ENCODE data around the gene RABGEF1.
"Not testable (repeated sequence)": the region's sequence is repeated elsewhere in the genome, so short reads cannot be mapped to it uniquely, and the experiment has no call there.

The RABGEF1 gene

GRCh38 chr7:66751945-66752344, 11.4 kb downstream of the RABGEF1 start:
- no peak overlapping the region for H3K9ac ChIP-seq (ENCODE audit: low read length)

GRCh38 chr7:66754541-66754940, 14.0 kb downstream of the RABGEF1 start:
- no peak for TF ChIP-seq EZH2phosphoT487 (IDR thresholded peaks at IDR 0.05; ENCODE audit: low read depth)
- TF ChIP-seq, protein P1, sequence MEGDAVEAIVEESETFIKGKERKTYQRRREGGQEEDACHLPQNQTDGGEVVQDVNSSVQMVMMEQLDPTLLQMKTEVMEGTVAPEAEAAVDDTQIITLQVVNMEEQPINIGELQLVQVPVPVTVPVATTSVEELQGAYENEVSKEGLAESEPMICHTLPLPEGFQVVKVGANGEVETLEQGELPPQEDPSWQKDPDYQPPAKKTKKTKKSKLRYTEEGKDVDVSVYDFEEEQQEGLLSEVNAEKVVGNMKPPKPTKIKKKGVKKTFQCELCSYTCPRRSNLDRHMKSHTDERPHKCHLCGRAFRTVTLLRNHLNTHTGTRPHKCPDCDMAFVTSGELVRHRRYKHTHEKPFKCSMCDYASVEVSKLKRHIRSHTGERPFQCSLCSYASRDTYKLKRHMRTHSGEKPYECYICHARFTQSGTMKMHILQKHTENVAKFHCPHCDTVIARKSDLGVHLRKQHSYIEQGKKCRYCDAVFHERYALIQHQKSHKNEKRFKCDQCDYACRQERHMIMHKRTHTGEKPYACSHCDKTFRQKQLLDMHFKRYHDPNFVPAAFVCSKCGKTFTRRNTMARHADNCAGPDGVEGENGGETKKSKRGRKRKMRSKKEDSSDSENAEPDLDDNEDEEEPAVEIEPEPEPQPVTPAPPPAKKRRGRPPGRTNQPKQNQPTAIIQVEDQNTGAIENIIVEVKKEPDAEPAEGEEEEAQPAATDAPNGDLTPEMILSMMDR (IDR thresholded peaks at IDR 0.05; ENCODE audit: low read depth, low read length): no peak
- no peak overlapping the region for H3K4me2 ChIP-seq (ENCODE audit: low read length)

More at GRCh38 chr7:66751945-66752344, 11.4 kb downstream of the RABGEF1 start:
- no peak overlapping the region for H2AFZ ChIP-seq (ENCODE audit: low read depth, low read length)
- TF ChIP-seq, protein P1 (IDR thresholded peaks at IDR 0.05; ENCODE audit: low read depth, low read length): no peak
- TF ChIP-seq EZH2phosphoT487 (IDR thresholded peaks at IDR 0.05; ENCODE audit: low read depth): no peak
- H3K27ac ChIP-seq (ENCODE audit: low read length): no peak overlapping the region
- no peaks in the 10 kb centered on the region for H3K9me3 ChIP-seq (ENCODE audit: insufficient read depth, low read length)
- no peak overlapping the region for H3K4me3 ChIP-seq (ENCODE audit: low read length)
- peaks cover 18% of the 10 kb centered on the region for H3K4me1 ChIP-seq (ENCODE audit: low read length)
- no peaks in the 10 kb centered on the region for H3K27me3 ChIP-seq (ENCODE audit: low read depth, low read length)
- H3K79me2 ChIP-seq (ENCODE audit: low read length): peaks cover 44% of the 10 kb centered on the region
- no peak overlapping the region for H3K4me2 ChIP-seq (ENCODE audit: low read length)
- H3K36me3 ChIP-seq (replicated peaks; ENCODE audit: low read depth, low read length): no peaks in the 10 kb centered on the region
- 0 out of 2 replicates have a peak, but pooled peaks cover 3% of the 10 kb centered on the region for H4K20me1 ChIP-seq (ENCODE audit: insufficient read depth, low read length)

GRCh38 chr7:66755059-66755458, 14.5 kb downstream of the RABGEF1 start:
- H4K20me1 ChIP-seq (ENCODE audit: insufficient read depth, low read length); H3K9me3 ChIP-seq (ENCODE audit: insufficient read depth, low read length); H3K4me3 ChIP-seq (ENCODE audit: low read length); H2AFZ ChIP-seq (ENCODE audit: low read depth, low read length); H3K27ac ChIP-seq (ENCODE audit: low read length); H3K4me2 ChIP-seq (ENCODE audit: low read length); H3K36me3 ChIP-seq (replicated peaks; ENCODE audit: low read depth, low read length); H3K9ac ChIP-seq (ENCODE audit: low read length); H3K27me3 ChIP-seq (ENCODE audit: low read depth, low read length): not testable (repeated sequence)
- Histone ChIP-seq H3K4me1 (ENCODE audit: low read length) (peaks cover 21% of the 10 kb centered on the region), H3K79me2 (ENCODE audit: low read length) (peaks cover 19% of the 10 kb centered on the region)

More at GRCh38 chr7:66754541-66754940, 14.0 kb downstream of the RABGEF1 start:
- peaks cover 23% of the 10 kb centered on the region for H3K79me2 ChIP-seq (ENCODE audit: low read length)
- no peak overlapping the region for H3K4me3 ChIP-seq (ENCODE audit: low read length)
- peaks cover 24% of the 10 kb centered on the region for H3K4me1 ChIP-seq (ENCODE audit: low read length)
- H4K20me1 ChIP-seq (ENCODE audit: insufficient read depth, low read length): no peaks in the 10 kb centered on the region
- no peaks in the 10 kb centered on the region for H3K9me3 ChIP-seq (ENCODE audit: insufficient read depth, low read length)
- H3K27ac ChIP-seq (ENCODE audit: low read length): no peak overlapping the region
- H3K9ac ChIP-seq (ENCODE audit: low read length): no peak overlapping the region
- H2AFZ ChIP-seq (ENCODE audit: low read depth, low read length): no peak overlapping the region
- no peaks in the 10 kb centered on the region for H3K36me3 ChIP-seq (replicated peaks; ENCODE audit: low read depth, low read length)
- H3K27me3 ChIP-seq (ENCODE audit: low read depth, low read length): no peaks in the 10 kb centered on the region

GRCh38 chr7:66756227-66756626, 15.7 kb downstream of the RABGEF1 start:
- H3K27me3 ChIP-seq (ENCODE audit: low read depth, low read length); H2AFZ ChIP-seq (ENCODE audit: low read depth, low read length); H3K4me3 ChIP-seq (ENCODE audit: low read length); H3K4me2 ChIP-seq (ENCODE audit: low read length); H4K20me1 ChIP-seq (ENCODE audit: insufficient read depth, low read length); H3K9ac ChIP-seq (ENCODE audit: low read length); H3K9me3 ChIP-seq (ENCODE audit: insufficient read depth, low read length); H3K36me3 ChIP-seq (replicated peaks; ENCODE audit: low read depth, low read length); H3K27ac ChIP-seq (ENCODE audit: low read length): not testable (repeated sequence)
- Histone ChIP-seq H3K4me1 (ENCODE audit: low read length) (peaks cover 11% of the 10 kb centered on the region), H3K79me2 (ENCODE audit: low read length) (peaks cover 18% of the 10 kb centered on the region)

DNA sequence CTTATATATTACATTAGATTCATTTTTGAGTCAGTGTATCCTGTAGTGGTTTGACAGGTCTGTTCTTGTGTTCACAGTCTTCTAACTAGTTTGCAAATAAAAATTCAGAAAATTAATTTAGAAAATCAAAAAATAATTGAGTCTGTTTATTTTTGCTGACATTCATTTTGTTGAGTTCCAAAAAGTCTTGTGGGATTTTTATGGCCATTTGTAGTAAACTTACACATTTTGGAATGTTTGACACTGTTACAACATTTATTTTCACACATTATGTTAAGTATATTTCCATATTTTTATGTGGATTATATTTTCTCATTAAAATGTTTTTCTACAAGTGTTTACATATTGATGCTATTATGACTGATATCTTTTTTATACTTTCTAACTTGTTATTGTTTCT, 16.4 kb downstream of the RABGEF1 start:
- no peak for TF ChIP-seq EZH2phosphoT487 (IDR thresholded peaks at IDR 0.05; ENCODE audit: low read depth)
- TF ChIP-seq, protein P1 (IDR thresholded peaks at IDR 0.05; ENCODE audit: low read depth, low read length): no peak
- no peak overlapping the region for H2AFZ ChIP-seq (ENCODE audit: low read depth, low read length)
- H3K9me3 ChIP-seq (ENCODE audit: insufficient read depth, low read length): no peaks in the 10 kb centered on the region
- H3K27ac ChIP-seq (ENCODE audit: low read length): no peak overlapping the region
- H3K27me3 ChIP-seq (ENCODE audit: low read depth, low read length): no peaks in the 10 kb centered on the region
- H3K9ac ChIP-seq (ENCODE audit: low read length): no peak overlapping the region
- H3K79me2 ChIP-seq (ENCODE audit: low read length): peaks cover 11% of the 10 kb centered on the region
- no peak overlapping the region for H3K4me3 ChIP-seq (ENCODE audit: low read length)
- H3K4me2 ChIP-seq (ENCODE audit: low read length): no peak overlapping the region
- H3K4me1 ChIP-seq (ENCODE audit: low read length): peaks cover 7% of the 10 kb centered on the region
- no peaks in the 10 kb centered on the region for H3K36me3 ChIP-seq (replicated peaks; ENCODE audit: low read depth, low read length)
- H4K20me1 ChIP-seq (ENCODE audit: insufficient read depth, low read length): no peaks in the 10 kb centered on the region
